HCT116 (cell line): ENCODE measurements around the gene CILP2. TPM values are rescaled to one million over a fixed set of nuclear protein-coding genes. Genes with fewer than 3 reads are reported as not detected.

ENCODE experiments used
- ATAC-seq: fragments of 200-7000 bp; cut with Tn5 transposase; 2 replicates; pipeline ENCODE4 v1.9.1; 2020; ENCODE audit warnings: mild to moderate bottlenecking, moderate library complexity
- BruUV-seq: library from RNA; stranded (reverse); fragments of 400-500 nt; replicated peaks from 2 replicates; lab custom pipeline; 2021; lab: Mats Ljungman, UMichigan
- CTCF ChIA-PET: fragments of 300-600 bp; sonication (Branson Sonifier 250); formaldehyde crosslinking; loops from one replicate; lab custom pipeline; 2021; ENCODE audit warnings: antibody characterized with exemption; lab: Charles Lee
- POLR2A ChIA-PET: fragments of 300-600, 350-600 bp; sonication (Branson Sonifier 250); formaldehyde crosslinking; loops from one replicate; lab custom pipeline; 2021; ENCODE audit warnings: antibody characterized with exemption; lab: Charles Lee
- RAD21 ChIA-PET, 2 experiments: fragments of 300-600 bp; sonication (Branson Sonifier 250); formaldehyde crosslinking; loops; one replicate each; lab custom pipeline; 2023; ENCODE audit warnings: low total read pairs in 2 of 2; ENCODE audit not compliant: uncharacterized antibody in 2 of 2, unreplicated experiment in 2 of 2, low non-redundant PET in 1 of 2; lab: Charles Lee
- DNase-seq: peaks from one replicate; pipeline ENCODE4 v3.0.0-alpha.2; 2010; ENCODE audit warnings: low read depth, low spot score
- H2AFZ ChIP-seq: fragments of 200-600 bp; shearing (Covaris generic), sonication (generic); 2 replicates; pipeline ENCODE4 v1.6.1; 2017; ENCODE audit warnings: low read depth, mixed run types, mixed read lengths, antibody characterized with exemption, low read length; ENCODE audit not compliant: poor library complexity, severe bottlenecking
- H3K27ac ChIP-seq: 2 replicates; pipeline ENCODE4 v1.5.1; 2012; ENCODE audit warnings: low read depth, low read length
- H3K27me3 ChIP-seq: fragments of 200-600 bp; sonication (generic); 2 replicates; pipeline ENCODE4 v1.6.1; 2016; ENCODE audit warnings: mixed run types, low read length, mixed read lengths; ENCODE audit not compliant: insufficient read depth
- H3K36me3 ChIP-seq, 2 experiments: fragments of 200-500 bp in 1 of 2; fragments of 200-600 bp in 1 of 2; sonication (Bioruptor generic) in 1 of 2; sonication (generic) in 1 of 2; 2 replicates each; pipeline versions ENCODE4 v1.5.1 to v1.6.1; 2014 to 2016; ENCODE audit warnings: low read length in 2 of 2, inconsistent platforms in 1 of 2, mixed read lengths in 1 of 2, mixed run types in 1 of 2; ENCODE audit not compliant: insufficient read depth in 2 of 2, control insufficient read depth in 1 of 2
- H3K4me1 ChIP-seq, 2 experiments: fragments of 200-600 bp in 1 of 2; sonication (generic) in 1 of 2; 2 replicates each; pipeline versions ENCODE4 v1.5.1 to v1.6.1; 2012 to 2017; ENCODE audit warnings: low read length in 2 of 2, inconsistent platforms in 1 of 2, mild to moderate bottlenecking in 1 of 2, mixed read lengths in 1 of 2, mixed run types in 1 of 2, moderate library complexity in 1 of 2; ENCODE audit not compliant: insufficient read depth in 2 of 2, control insufficient read depth in 1 of 2
- H3K4me2 ChIP-seq: fragments of 200-600 bp; sonication (generic); 2 replicates; pipeline ENCODE4 v1.6.1; 2017; ENCODE audit warnings: mixed run types, low read length, mixed read lengths
- H3K4me3 ChIP-seq, 2 experiments: fragments of 200-600 bp in 1 of 2; sonication (generic) in 1 of 2; replicated peaks in 1 of 2; 2 replicates each; pipeline ENCODE4 v1.5.1; 2011 to 2016; ENCODE audit warnings: low read length in 2 of 2, control low read depth in 1 of 2, low read depth in 1 of 2, mild to moderate bottlenecking in 1 of 2, mixed read lengths in 1 of 2, mixed run types in 1 of 2
- H3K79me2 ChIP-seq: fragments of 200-600 bp; sonication (generic); 2 replicates; pipeline ENCODE4 v1.6.1; 2017; ENCODE audit warnings: mild to moderate bottlenecking, mixed run types, low read length, moderate library complexity, mixed read lengths; ENCODE audit not compliant: insufficient read depth
- H3K9ac ChIP-seq: fragments of 200-600 bp; sonication (generic); 2 replicates; pipeline ENCODE4 v1.6.1; 2016; ENCODE audit warnings: low read length, mixed read lengths
- H3K9me2 ChIP-seq: fragments of 200-600 bp; sonication (generic), shearing (Covaris generic); 2 replicates; pipeline ENCODE4 v1.6.1; 2017; ENCODE audit warnings: mixed run types, mild to moderate bottlenecking, moderate library complexity; ENCODE audit not compliant: insufficient read depth
- H3K9me3 ChIP-seq, 2 experiments: fragments of 200-500 bp in 1 of 2; fragments of 200-600 bp in 1 of 2; sonication (Bioruptor generic) in 1 of 2; sonication (generic) in 1 of 2; 2 replicates each; pipeline ENCODE4 v1.6.1; 2014 to 2017; ENCODE audit warnings: low read length in 2 of 2, mixed read lengths in 2 of 2, inconsistent platforms in 1 of 2, low read depth in 1 of 2, mild to moderate bottlenecking in 1 of 2, mixed run types in 1 of 2, moderate library complexity in 1 of 2; ENCODE audit not compliant: control insufficient read depth in 1 of 2, insufficient read depth in 1 of 2
- H4K20me1 ChIP-seq: fragments of 200-600 bp; sonication (generic), shearing (Covaris generic); 2 replicates; pipeline ENCODE4 v1.6.1; 2017; ENCODE audit warnings: mixed run types, mild to moderate bottlenecking, moderate library complexity; ENCODE audit not compliant: insufficient read depth
- ATF3 ChIP-seq: IDR thresholded peaks from 2 replicates; pipeline ENCODE4 v1.6.1; 2012
- MAX ChIP-seq: IDR thresholded peaks from 2 replicates; pipeline ENCODE4 v1.6.1; 2012
- REST ChIP-seq: IDR thresholded peaks from 2 replicates; pipeline ENCODE4 v1.6.1; 2012; ENCODE audit warnings: low read depth
- ZFX ChIP-seq: fragments of 450-650 bp; IDR thresholded peaks from 2 replicates; pipeline ENCODE4 v1.6.1; 2017
- ZNF274 ChIP-seq: fragments of 200-500 bp; sonication (Bioruptor generic); IDR thresholded peaks from 2 replicates; pipeline ENCODE4 v1.6.1; 2014; ENCODE audit warnings: mild to moderate bottlenecking, low read depth, low read length, inconsistent platforms
- intact Hi-C: fragments of 100-400 bp; cut with micrococcal nuclease; formaldehyde crosslinking; loops from 2 replicates; pipeline ENCODE4 v1.10.0; 2022
- total RNA-seq: library from RNA; stranded (reverse); gene quantifications from one replicate; pipeline ENCODE4 v1.2.1, GENCODE V29; 2021; ENCODE audit not compliant: unreplicated experiment

The CILP2 gene
- total RNA-seq, 1 experiment from 2014 or later = 13.1 TPM

- Histone ChIP-seq H3K36me3 (no peaks in the 10 kb centered on the region), H2AFZ (no peak overlapping the region), H3K9me2 (no peaks in the 10 kb centered on the region), H3K4me3 (peak overlapping the region; percentile 47 to 59), H3K9ac (peak overlapping the region; percentile 56), H3K9me3 (no peaks in the 10 kb centered on the region), H3K27me3 (no peaks in the 10 kb centered on the region), H3K79me2 (no peaks in the 10 kb centered on the region), H3K4me1 (peaks cover 12 to 34% of the 10 kb centered on the region in 2 experiments), H3K27ac (peak overlapping the region; percentile 51), H3K4me2 (peak overlapping the region; percentile 80), H4K20me1 (no peaks in the 10 kb centered on the region)
- POLR2A ChIA-PET = interaction anchor here (0.6 kb wide), 1 partner anchor 166 kb away, joined by 3 read pairs; no protein-coding TSS in a partner anchor
- RAD21 ChIA-PET = no interaction called here
- DNase-seq = no peak
- CTCF ChIA-PET = interaction anchor here (2.8 kb wide), 1 partner anchor 15 kb away, joined by 52 read pairs; no protein-coding TSS in a partner anchor
- no TSS peak for BruUV-seq
- no peak for TF ChIP-seq MAX
- TF ChIP-seq ATF3 = no peak
- TF ChIP-seq ZNF274 = no peak
- no peak for ATAC-seq
- intact Hi-C loops = no loop called here
Measured at GRCh38 chr19:19538785-19539166, 711 bp downstream of the CILP2 start.

- H3K9ac ChIP-seq = no peak overlapping the region
- intact Hi-C loops = loop anchor here (10.0 kb wide), 1 partner anchor 235 kb away; no protein-coding TSS in a partner anchor
- no peak overlapping the region; the same call in 1 of the 2 replicates for H3K27ac ChIP-seq
- no TSS peak for BruUV-seq
- H3K4me1 ChIP-seq = peaks cover 12 to 34% of the 10 kb centered on the region in 2 experiments
- no peaks in the 10 kb centered on the region for H3K9me3 ChIP-seq
- no peak for DNase-seq
- no peaks in the 10 kb centered on the region for H3K79me2 ChIP-seq
- ChIA-PET CTCF (interaction anchor here (2.8 kb wide), 1 partner anchor 14 kb away, joined by 52 read pairs; no protein-coding TSS in a partner anchor), RAD21 (no interaction called here), POLR2A (no interaction called here)
- H3K4me2 ChIP-seq = no peak overlapping the region
- TF ChIP-seq ZFX = no peak
- no peak for TF ChIP-seq REST
- no peak for TF ChIP-seq ATF3
- H3K9me2 ChIP-seq = no peaks in the 10 kb centered on the region
- no peak for ATAC-seq
- no peaks in the 10 kb centered on the region for H3K27me3 ChIP-seq
- H2AFZ ChIP-seq = no peak overlapping the region
- no peak overlapping the region for H3K4me3 ChIP-seq
- H4K20me1 ChIP-seq = no peaks in the 10 kb centered on the region
- no peaks in the 10 kb centered on the region for H3K36me3 ChIP-seq
Measured at GRCh38 chr19:19539698-19540063, 1.6 kb downstream of the CILP2 start.
